LoVo (cell line): ENCODE measurements around the gene TNIK.

Experiments used
- DNase-seq: peaks from one replicate; pipeline ENCODE4 v3.0.0-alpha.2; 2016; ENCODE audit warnings: low spot score

The TNIK gene

GRCh38 chr3:171417137-171417536 is 43.1 kb downstream of the TNIK start:
- DNase-seq, result no peak

GRCh38 chr3:171416666-171417065 is 43.5 kb downstream of the TNIK start:
- DNase-seq, result no peak

- DNase-seq, result no peak
Observed at GRCh38 chr3:171416061-171416460, 44.1 kb downstream of the TNIK start.

- no peak for DNase-seq
Observed at GRCh38 chr3:171415070-171415469, 45.1 kb downstream of the TNIK start.

- DNase-seq, result no peak
Observed at GRCh38 chr3:171412473-171412872, 47.7 kb downstream of the TNIK start.

- no peak for DNase-seq
Observed at GRCh38 chr3:171412054-171412453, 48.2 kb downstream of the TNIK start.

GRCh38 chr3:171410186-171410585 is 50.0 kb downstream of the TNIK start:
- DNase-seq, result no peak

GRCh38 chr3:171407759-171408158 is 52.4 kb downstream of the TNIK start:
- peak; percentile 8 for DNase-seq

- DNase-seq, result peak; percentile 5
Observed at GRCh38 chr3:171404376-171404967, 55.7 kb downstream of the TNIK start.

- no peak for DNase-seq
Observed at GRCh38 chr3:171402281-171402680, 57.9 kb downstream of the TNIK start.

- DNase-seq, result no peak
Observed at GRCh38 chr3:171401432-171401831, 58.8 kb downstream of the TNIK start.

GRCh38 chr3:171399842-171400241 is 60.4 kb downstream of the TNIK start:
- no peak for DNase-seq

- no peak for DNase-seq
Observed at GRCh38 chr3:171398343-171398742, 61.9 kb downstream of the TNIK start.

- no peak for DNase-seq
Observed at GRCh38 chr3:171397089-171397488, 63.1 kb downstream of the TNIK start.

GRCh38 chr3:171396048-171396447 is 64.2 kb downstream of the TNIK start:
- DNase-seq, result no peak

GRCh38 chr3:171393032-171393744 is 67.0 kb downstream of the TNIK start:
- DNase-seq, result no peak

GRCh38 chr3:171391432-171391831 is 68.8 kb downstream of the TNIK start:
- no peak for DNase-seq

GRCh38 chr3:171390051-171390941 is 69.9 kb downstream of the TNIK start:
- no peak for DNase-seq

GRCh38 chr3:171389491-171389890 is 70.7 kb downstream of the TNIK start:
- no peak for DNase-seq

- no peak for DNase-seq
Observed at GRCh38 chr3:171388527-171388926, 71.7 kb downstream of the TNIK start.

GRCh38 chr3:171387062-171387461 is 73.1 kb downstream of the TNIK start:
- DNase-seq, result no peak

GRCh38 chr3:171385086-171385485 is 75.1 kb downstream of the TNIK start:
- DNase-seq, result no peak
